ENCODE measurements around the gene PPP2R2D.
"Not testable (repeated sequence)": the region's sequence is repeated elsewhere in the genome, so short reads cannot be mapped to it uniquely, and the experiment has no call there.

DNA sequence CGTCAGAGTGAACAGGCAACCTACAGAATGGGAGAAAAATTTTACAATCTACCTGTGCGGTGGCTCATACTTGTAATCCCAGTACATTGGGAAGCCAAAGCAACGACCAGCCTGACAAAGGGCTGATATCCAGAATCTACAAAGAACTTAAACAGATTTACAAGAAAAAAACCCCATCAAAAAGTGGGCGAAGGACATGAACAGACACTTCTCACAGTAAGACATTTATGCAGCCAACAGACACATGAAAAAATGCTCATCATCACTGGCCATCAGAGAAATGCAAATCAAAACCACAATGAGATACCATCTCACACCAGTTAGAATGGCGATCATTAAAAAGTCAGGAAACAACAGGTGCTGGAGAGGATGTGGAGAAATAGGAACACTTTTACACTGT lies 86.5 kb downstream of the PPP2R2D start:
- TF ChIP-seq, protein P1, sequence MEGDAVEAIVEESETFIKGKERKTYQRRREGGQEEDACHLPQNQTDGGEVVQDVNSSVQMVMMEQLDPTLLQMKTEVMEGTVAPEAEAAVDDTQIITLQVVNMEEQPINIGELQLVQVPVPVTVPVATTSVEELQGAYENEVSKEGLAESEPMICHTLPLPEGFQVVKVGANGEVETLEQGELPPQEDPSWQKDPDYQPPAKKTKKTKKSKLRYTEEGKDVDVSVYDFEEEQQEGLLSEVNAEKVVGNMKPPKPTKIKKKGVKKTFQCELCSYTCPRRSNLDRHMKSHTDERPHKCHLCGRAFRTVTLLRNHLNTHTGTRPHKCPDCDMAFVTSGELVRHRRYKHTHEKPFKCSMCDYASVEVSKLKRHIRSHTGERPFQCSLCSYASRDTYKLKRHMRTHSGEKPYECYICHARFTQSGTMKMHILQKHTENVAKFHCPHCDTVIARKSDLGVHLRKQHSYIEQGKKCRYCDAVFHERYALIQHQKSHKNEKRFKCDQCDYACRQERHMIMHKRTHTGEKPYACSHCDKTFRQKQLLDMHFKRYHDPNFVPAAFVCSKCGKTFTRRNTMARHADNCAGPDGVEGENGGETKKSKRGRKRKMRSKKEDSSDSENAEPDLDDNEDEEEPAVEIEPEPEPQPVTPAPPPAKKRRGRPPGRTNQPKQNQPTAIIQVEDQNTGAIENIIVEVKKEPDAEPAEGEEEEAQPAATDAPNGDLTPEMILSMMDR (IDR thresholded peaks at IDR 0.05): not testable (repeated sequence)
- not testable (repeated sequence) for TF ChIP-seq POLR2A (IDR thresholded peaks at IDR 0.05)
